HG03457 (cell line): ENCODE data around the gene REPS2.

Experiments
- ATAC-seq: cut with Tn5 transposase; IDR thresholded peaks from one replicate; pipeline ENCODE4 v1.9.1; 2021; ENCODE audit warnings: moderate number of reproducible peaks; ENCODE audit not compliant: unreplicated experiment

REPS2 gene

GRCh38 chrX:16946361-16946964 is at the start of gene REPS2:
Gene REPS2 (plus strand): TSS chrX:16946658. CDS start chrX:16946862, 204 bp downstream.
- ATAC-seq = peak; percentile 82

- ATAC-seq = no peak
These were observed 49.0 kb upstream of the REPS2 start for GRCh38 chrX:16897445-16897844.

- no peak for ATAC-seq
These were observed 43.0 kb upstream of the REPS2 start for GRCh38 chrX:16903274-16904022.

GRCh38 chrX:16910376-16910775 is 36.1 kb upstream of the REPS2 start:
- ATAC-seq = no peak

- ATAC-seq = no peak
These were observed 32.4 kb upstream of the REPS2 start for GRCh38 chrX:16914058-16914457.

GRCh38 chrX:16916561-16916960 is 29.9 kb upstream of the REPS2 start:
- ATAC-seq = no peak

- no peak for ATAC-seq
These were observed 29.3 kb upstream of the REPS2 start for GRCh38 chrX:16917120-16917519.

GRCh38 chrX:16918979-16919378 is 27.5 kb upstream of the REPS2 start:
- ATAC-seq = no peak

- no peak for ATAC-seq
These were observed 26.4 kb upstream of the REPS2 start for GRCh38 chrX:16920075-16920474.

- ATAC-seq = no peak
These were observed 23.3 kb upstream of the REPS2 start for GRCh38 chrX:16923157-16923556.

GRCh38 chrX:16924631-16925480 is 21.6 kb upstream of the REPS2 start:
- ATAC-seq = no peak

GRCh38 chrX:16930392-16930791 is 16.1 kb upstream of the REPS2 start:
- no peak for ATAC-seq

GRCh38 chrX:16931371-16931770 is 15.1 kb upstream of the REPS2 start:
- no peak for ATAC-seq

- no peak for ATAC-seq
These were observed 14.4 kb upstream of the REPS2 start for GRCh38 chrX:16931855-16932575.

GRCh38 chrX:16934185-16934584 is 12.3 kb upstream of the REPS2 start:
- ATAC-seq = no peak

- no peak for ATAC-seq
These were observed 609 bp downstream of the REPS2 start for GRCh38 chrX:16946971-16947562.

- ATAC-seq = no peak
These were observed 4.0 kb downstream of the REPS2 start for GRCh38 chrX:16950423-16950822.

- no peak for ATAC-seq
These were observed 7.3 kb downstream of the REPS2 start for GRCh38 chrX:16953606-16954211.

- ATAC-seq = no peak
These were observed 11.3 kb downstream of the REPS2 start for GRCh38 chrX:16957751-16958150.

GRCh38 chrX:16958356-16958755 is 11.9 kb downstream of the REPS2 start:
- no peak for ATAC-seq
